GM18519 (cell line): ENCODE data around the gene APLP2.
"Not testable (repeated sequence)": the region's sequence is repeated elsewhere in the genome, so short reads cannot be mapped to it uniquely, and the experiment has no call there.

Experiments used
- ATAC-seq: cut with Tn5 transposase; IDR thresholded peaks from one replicate; pipeline ENCODE4 v1.9.1; 2021; ENCODE audit warnings: mild to moderate bottlenecking, moderate library complexity; ENCODE audit not compliant: unreplicated experiment, low FRiP score

APLP2 gene

GRCh38 chr11:130088919-130089673 lies 19.4 kb downstream of the APLP2 start:
- no peak for ATAC-seq

GRCh38 chr11:130089674-130090073 lies 20.0 kb downstream of the APLP2 start:
- no peak for ATAC-seq

- not testable (repeated sequence) for ATAC-seq
These were observed 20.8 kb downstream of the APLP2 start for GRCh38 chr11:130090517-130090916.

GRCh38 chr11:130091169-130091568 lies 21.5 kb downstream of the APLP2 start:
- not testable (repeated sequence) for ATAC-seq

GRCh38 chr11:130092661-130093060 lies 23.0 kb downstream of the APLP2 start:
- no peak for ATAC-seq

- ATAC-seq, result no peak
These were observed 24.9 kb downstream of the APLP2 start for GRCh38 chr11:130094614-130095013.

- ATAC-seq, result no peak
These were observed 25.6 kb downstream of the APLP2 start for GRCh38 chr11:130095326-130095725.

GRCh38 chr11:130096042-130096441 lies 26.3 kb downstream of the APLP2 start:
- no peak for ATAC-seq

- no peak for ATAC-seq
These were observed 27.1 kb downstream of the APLP2 start for GRCh38 chr11:130096823-130097222.

GRCh38 chr11:130097285-130097684 lies 27.6 kb downstream of the APLP2 start:
- no peak for ATAC-seq

GRCh38 chr11:130099356-130099755 lies 29.7 kb downstream of the APLP2 start:
- no peak for ATAC-seq

GRCh38 chr11:130100381-130101095 lies 30.8 kb downstream of the APLP2 start:
- no peak for ATAC-seq

GRCh38 chr11:130101661-130102060 lies 32.0 kb downstream of the APLP2 start:
- no peak for ATAC-seq

- no peak for ATAC-seq
These were observed 32.9 kb downstream of the APLP2 start for GRCh38 chr11:130102301-130103249.

GRCh38 chr11:130103296-130103814 lies 33.7 kb downstream of the APLP2 start:
- no peak for ATAC-seq

- no peak for ATAC-seq
These were observed 36.7 kb downstream of the APLP2 start for GRCh38 chr11:130106381-130106780.

GRCh38 chr11:130108671-130109070 lies 39.0 kb downstream of the APLP2 start:
- ATAC-seq, result not testable (repeated sequence)

GRCh38 chr11:130109386-130109785 lies 39.7 kb downstream of the APLP2 start:
- ATAC-seq, result no peak

GRCh38 chr11:130110339-130111108 lies 40.8 kb downstream of the APLP2 start:
- ATAC-seq, result no peak
